GM23248 (cell line): ENCODE measurements around the gene PTGES.
"Not testable (repeated sequence)": the region's sequence is repeated elsewhere in the genome, so short reads cannot be mapped to it uniquely, and the experiment has no call there.

Source experiments
- EZH2 ChIP-seq: fragments of 200-600 bp; sonication (generic); IDR thresholded peaks from 2 replicates; pipeline ENCODE4 v1.6.1; 2018; ENCODE audit warnings: antibody characterized with exemption, mild to moderate bottlenecking; ENCODE audit not compliant: insufficient read depth, poor library complexity, severe bottlenecking
- EZH2phosphoT487 ChIP-seq: fragments of 200-600 bp; sonication (generic); IDR thresholded peaks from 2 replicates; pipeline ENCODE4 v1.6.1; 2018; ENCODE audit warnings: antibody characterized with exemption, moderate library complexity, mild to moderate bottlenecking, low read depth; ENCODE audit not compliant: insufficient read depth

- TF ChIP-seq EZH2, EZH2phosphoT487: not testable (repeated sequence)
These were observed 43.2 kb upstream of the PTGES start for GRCh38 chr9:129796029-129796428.
